Heart left ventricle (tissue), 16 donors: Measurements from ENCODE around the gene GRIA3. TPM values are rescaled to one million over a fixed set of nuclear protein-coding genes. Genes with fewer than 3 reads are reported as not detected.

ENCODE experiments used
- ATAC-seq, 4 donors: fragments of 200-7000 bp; cut with Tn5 transposase; one replicate each; pipeline ENCODE4 v1.9.1; 2020 to 2022; ENCODE audit warnings: moderate library complexity in 4 of 4, mild to moderate bottlenecking in 3 of 4, moderate number of reproducible peaks in 1 of 4
- DNase-seq, 5 donors: peaks; one replicate each; pipeline ENCODE4 v3.0.0-alpha.2; 2020
- H3K27ac ChIP-seq, 12 donors: fragments of 200-600 bp; sonication (generic) in 4 of 12; one replicate each; pipeline versions ENCODE4 v1.5.0 to v1.8.0; 2016 to 2022; ENCODE audit warnings: mild to moderate bottlenecking in 2 of 12
- H3K27me3 ChIP-seq, 9 donors: fragments of 200-600 bp; sonication (generic) in 2 of 9; one replicate each; pipeline versions ENCODE4 v1.5.1 to v1.8.0; 2016 to 2022; ENCODE audit warnings: mild to moderate bottlenecking in 3 of 9
- H3K36me3 ChIP-seq, 9 donors: fragments of 200-600 bp; sonication (generic) in 2 of 9; one replicate each; pipeline versions ENCODE4 v1.5.0 to v1.8.0; 2018 to 2022; ENCODE audit warnings: mild to moderate bottlenecking in 2 of 9
- H3K4me1 ChIP-seq, 12 donors: fragments of 200-600 bp; sonication (generic) in 4 of 12; one replicate each; pipeline versions ENCODE4 v1.5.0 to v1.8.0; 2016 to 2022; ENCODE audit warnings: mild to moderate bottlenecking in 3 of 12
- H3K4me3 ChIP-seq, 12 donors: fragments of 200-600 bp; sonication (generic) in 4 of 12; one replicate each; pipeline versions ENCODE4 v1.5.0 to v1.8.0; 2017 to 2022; ENCODE audit warnings: mild to moderate bottlenecking in 9 of 12, moderate library complexity in 4 of 12
- H3K9me3 ChIP-seq, 12 donors: fragments of 200-600 bp; sonication (generic) in 4 of 12; one replicate each; pipeline versions ENCODE4 v1.5.0 to v1.8.0; 2016 to 2022; ENCODE audit warnings: mild to moderate bottlenecking in 1 of 12
- POLR2A ChIP-seq, 2 donors: fragments of 450-650 bp; IDR thresholded peaks; one replicate each; pipeline ENCODE4 v1.6.1; 2017; ENCODE audit warnings: antibody characterized with exemption in 2 of 2, mild to moderate bottlenecking in 2 of 2, moderate library complexity in 2 of 2
- WGBS, 4 donors: extraction: QIAGEN DNeasy Blood & Tissue Kit in 2 of 4; methylation state at CpG; one replicate each; pipeline versions ENCODE4 v1.1.5 to v1.1.7; 2013 to 2018; 5-methylcytosine and 5-hydroxymethylcytosine counted together
- intact Hi-C, 10 donors: fragments of 100-400 bp; cut with DNase I; formaldehyde crosslinking; loops; one replicate each; pipeline versions ENCODE4 v1.11.1 to v1.14.2; 2022
- polyA plus RNA-seq, 2 donors: library from polyadenylated mRNA; stranded (reverse); fragments of 200-250 nt; gene quantifications; one replicate each; pipeline ENCODE4 v1.2.3, GENCODE V29; 2013
- total RNA-seq, 9 donors: library from RNA; depleted of rRNA in 2 of 9; stranded (reverse); fragments of >200 nt in 2 of 9; fragmentation: NEBNext Ultra II Directional in 3 of 9; extraction: Animal tissue kit (Norgen Biotek cat#: 25700) in 3 of 9; gene quantifications; one replicate each; pipeline versions ENCODE4 v1.1.0 to v1.2.4, GENCODE V29; 2016 to 2023
- TF ChIP-seq, protein P1 (sequence below), 12 donors: fragments of 200-600 bp; sonication (generic) in 4 of 12; IDR thresholded peaks; one replicate each; pipeline versions ENCODE4 v1.5.0 to v1.8.0; 2018 to 2022; ENCODE audit warnings: antibody characterized with exemption in 12 of 12, mild to moderate bottlenecking in 5 of 12
- donor health status: ischemic (EF 13 %, LVEDD 7.1; RV severe dilation, severe dysfunction).
- donor health status: healthy with polysubstance abuse.
- donor health status: DM: no; HTN: yes; CAD: no.
- donor health status: DM: no; HTN: no; CAD: no.
- donor health status: ischemic (EF 25% LVEDD 6.9; RV normal size, moderate dysfunction).
- donor health status: ischemic (EF 25% LVEDD 5.7; RV mildly dilated, moderate dysfunction).
- donor health status: healthy.
- donor health status: DM: yes; HTN: yes; CAD: no.
- donor health status: ischemic (EF 35%, LVEDD 5.7; RV mildly dilated, moderate dysfunction).
- donor health status: nonischemic (EF 11% LVEDD 7.7; RV severe dilation, severe dysfunction).
- donor health status: DM: yes; HTN: yes; CAD: no.
- donor health status: PGD.
- donor health status: ischemic (EF 29% LVEDD 5.4; RV normal size, mild dysfunction).
- donor health status: nonischemic (EF 23%, LVEDD 6.1; RV moderate dilation, normal function).

GRIA3 gene
- total and polyA plus RNA-seq, 11 donors: 0.07 to 12.9 (median 1.00) TPM

- no peak for ATAC-seq
- H3K4me1 ChIP-seq: no peaks in the 10 kb centered on the region
- H3K27ac ChIP-seq: no peak overlapping the region
- DNase-seq: no peak
- H3K36me3 ChIP-seq: no peaks in the 10 kb centered on the region
- intact Hi-C loops: no loop called here
- no peaks in the 10 kb centered on the region for H3K9me3 ChIP-seq
- WGBS, 4 donors: 53 to 59% (median 54%) methylated on average over 5 of the region's 5 CpGs
- H3K4me3 ChIP-seq: no peak overlapping the region
- no peaks in the 10 kb centered on the region for H3K27me3 ChIP-seq
- TF ChIP-seq, protein P1, sequence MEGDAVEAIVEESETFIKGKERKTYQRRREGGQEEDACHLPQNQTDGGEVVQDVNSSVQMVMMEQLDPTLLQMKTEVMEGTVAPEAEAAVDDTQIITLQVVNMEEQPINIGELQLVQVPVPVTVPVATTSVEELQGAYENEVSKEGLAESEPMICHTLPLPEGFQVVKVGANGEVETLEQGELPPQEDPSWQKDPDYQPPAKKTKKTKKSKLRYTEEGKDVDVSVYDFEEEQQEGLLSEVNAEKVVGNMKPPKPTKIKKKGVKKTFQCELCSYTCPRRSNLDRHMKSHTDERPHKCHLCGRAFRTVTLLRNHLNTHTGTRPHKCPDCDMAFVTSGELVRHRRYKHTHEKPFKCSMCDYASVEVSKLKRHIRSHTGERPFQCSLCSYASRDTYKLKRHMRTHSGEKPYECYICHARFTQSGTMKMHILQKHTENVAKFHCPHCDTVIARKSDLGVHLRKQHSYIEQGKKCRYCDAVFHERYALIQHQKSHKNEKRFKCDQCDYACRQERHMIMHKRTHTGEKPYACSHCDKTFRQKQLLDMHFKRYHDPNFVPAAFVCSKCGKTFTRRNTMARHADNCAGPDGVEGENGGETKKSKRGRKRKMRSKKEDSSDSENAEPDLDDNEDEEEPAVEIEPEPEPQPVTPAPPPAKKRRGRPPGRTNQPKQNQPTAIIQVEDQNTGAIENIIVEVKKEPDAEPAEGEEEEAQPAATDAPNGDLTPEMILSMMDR (IDR thresholded peaks at IDR 0.05): no peak
- TF ChIP-seq POLR2A (IDR thresholded peaks at IDR 0.05): no peak
Observed at GRCh38 chrX:123201720-123202119, 17.6 kb downstream of the GRIA3 start.

- no peak overlapping the region for H3K27ac ChIP-seq
- no peaks in the 10 kb centered on the region for H3K36me3 ChIP-seq
- no peak for TF ChIP-seq POLR2A (IDR thresholded peaks at IDR 0.05)
- TF ChIP-seq, protein P1 (IDR thresholded peaks at IDR 0.05): no peak
- no peaks in the 10 kb centered on the region for H3K27me3 ChIP-seq
- 75 to 84% (median 81%) methylated on average over 4 of the region's 4 CpGs for WGBS, 4 donors
- ATAC-seq: no peak
- H3K9me3 ChIP-seq: no peaks in the 10 kb centered on the region
- no peak overlapping the region for H3K4me3 ChIP-seq
- intact Hi-C loops: no loop called here
- H3K4me1 ChIP-seq: no peaks in the 10 kb centered on the region
- DNase-seq: no peak
Observed at GRCh38 chrX:123202523-123202922, 18.4 kb downstream of the GRIA3 start.

GRCh38 chrX:123203772-123204171 is 19.7 kb downstream of the GRIA3 start:
- Histone ChIP-seq H3K27me3 (no peaks in the 10 kb centered on the region), H3K27ac (no peak overlapping the region), H3K36me3 (no peaks in the 10 kb centered on the region), H3K4me3 (no peak overlapping the region), H3K9me3 (no peaks in the 10 kb centered on the region), H3K4me1 (no peaks in the 10 kb centered on the region)
- ATAC-seq: no peak
- intact Hi-C loops: no loop called here
- no peak for DNase-seq
- TF ChIP-seq, protein P1 (IDR thresholded peaks at IDR 0.05): no peak
- no peak for TF ChIP-seq POLR2A (IDR thresholded peaks at IDR 0.05)
- 61 to 89% (median 81%) methylated on average over 3 of the region's 3 CpGs for WGBS, 4 donors

DNA sequence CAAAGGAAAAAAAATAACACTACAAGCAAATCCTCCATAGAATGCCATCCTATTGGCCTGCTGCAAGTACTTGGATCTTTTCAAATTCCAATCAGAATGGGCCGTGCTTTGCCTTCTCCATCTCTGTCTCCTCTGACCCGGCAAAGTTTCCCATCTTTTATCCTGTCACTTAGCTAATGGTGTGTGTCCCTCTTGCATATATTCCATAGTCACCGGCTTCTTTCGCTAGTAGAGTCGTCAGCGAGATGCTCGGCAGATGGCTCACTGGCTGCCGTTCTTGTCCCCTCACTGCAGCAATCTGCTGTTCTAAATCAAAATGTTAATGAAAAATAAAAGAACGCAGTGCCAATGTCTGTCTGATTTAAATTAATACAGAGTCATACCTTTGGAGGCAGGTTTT is 22.1 kb downstream of the GRIA3 start:
- no peaks in the 10 kb centered on the region for H3K4me1 ChIP-seq
- intact Hi-C loops: no loop called here
- no peaks in the 10 kb centered on the region for H3K36me3 ChIP-seq
- no peaks in the 10 kb centered on the region for H3K9me3 ChIP-seq
- TF ChIP-seq, protein P1 (IDR thresholded peaks at IDR 0.05): no peak
- TF ChIP-seq POLR2A (IDR thresholded peaks at IDR 0.05): no peak
- no peaks in the 10 kb centered on the region for H3K27me3 ChIP-seq
- H3K27ac ChIP-seq: no peak overlapping the region
- DNase-seq (no peak), ATAC-seq (no peak)
- H3K4me3 ChIP-seq: no peak overlapping the region
- 73 to 87% (median 80%) methylated on average over 9 of the region's 9 CpGs for WGBS, 4 donors
